Right lobe of liver (tissue), 6 donors: ENCODE results near the gene UBR7. TPM values are rescaled to one million over a fixed set of nuclear protein-coding genes. Genes with fewer than 3 reads are reported as not detected.

Experiments used
- ATAC-seq, 4 donors: fragments of 200-7000 bp; cut with Tn5 transposase; one replicate each; pipeline ENCODE4 v1.9.1; 2020; ENCODE audit warnings: mild to moderate bottlenecking in 4 of 4, moderate library complexity in 4 of 4
- DNase-seq, 3 donors: peaks; one replicate each; pipeline ENCODE4 v3.0.0-alpha.2; 2020
- H3K27ac ChIP-seq, 3 donors: fragments of 200-600 bp; one replicate each; pipeline ENCODE4 v1.8.0; 2022
- H3K27me3 ChIP-seq, 2 donors: fragments of 200-600 bp; one replicate each; pipeline ENCODE4 v1.8.0; 2022
- H3K36me3 ChIP-seq, 4 donors: fragments of 200-600 bp; sonication (generic) in 1 of 4; one replicate each; pipeline versions ENCODE4 v1.5.1 to v1.8.0; 2017 to 2022; ENCODE audit warnings: control low read depth in 1 of 4
- H3K4me1 ChIP-seq, 4 donors: fragments of 200-600 bp; sonication (generic) in 1 of 4; one replicate each; pipeline versions ENCODE4 v1.5.1 to v1.8.0; 2017 to 2022; ENCODE audit warnings: control low read depth in 1 of 4
- H3K4me3 ChIP-seq, 3 donors: fragments of 200-600 bp; one replicate each; pipeline ENCODE4 v1.8.0; 2022
- H3K9me3 ChIP-seq, 4 donors: fragments of 200-600 bp; sonication (generic) in 1 of 4; one replicate each; pipeline versions ENCODE4 v1.5.1 to v1.8.0; 2017 to 2022; ENCODE audit warnings: control low read depth in 1 of 4
- POLR2A ChIP-seq: fragments of 450-650 bp; IDR thresholded peaks from one replicate; pipeline ENCODE4 v1.6.1; 2017; ENCODE audit warnings: antibody characterized with exemption, mild to moderate bottlenecking
- WGBS: methylation state at CpG from one replicate; pipeline ENCODE4 v1.1.6; 2018; ENCODE audit warnings: low coverage, low lambda C conversion rate; ENCODE audit not compliant: insufficient coverage; ENCODE audit errors: missing lambda C conversion rate; 5-methylcytosine and 5-hydroxymethylcytosine counted together
- intact Hi-C, 2 donors: fragments of 100-400 bp; cut with DNase I; formaldehyde crosslinking; loops; one replicate each; pipeline versions ENCODE4 v1.11.2 to v1.14.1; 2022
- total RNA-seq, 6 experiments: library from RNA; depleted of rRNA in 2 of 6; stranded (reverse); fragments of >200 nt in 2 of 6; fragmentation: NEBNext Ultra II Directional in 3 of 6; extraction: Animal tissue kit (Norgen Biotek cat#: 25700) in 3 of 6; gene quantifications; one replicate each; pipeline versions ENCODE4 v1.1.0 to v1.2.4, GENCODE V29; 2016 to 2023
- TF ChIP-seq, protein P1 (sequence below), 4 donors: fragments of 200-600 bp in 3 of 4; fragments of 450-650 bp in 1 of 4; IDR thresholded peaks; one replicate each; pipeline versions ENCODE4 v1.5.1 to v1.8.0; 2016 to 2022; ENCODE audit warnings: antibody characterized with exemption in 4 of 4, mild to moderate bottlenecking in 2 of 4
- donor health status: DM: no; HTN: yes; CAD: no.
- donor health status: DM: no; HTN: no; CAD: no.
- donor health status: DM: no; HTN: no; CAD: no.
- donor health status: DM: no; HTN: yes; CAD: no.
- donor health status: DM: no; HTN: yes; CAD: no.

Gene UBR7
- total RNA-seq, 6 experiments from 2014 or later, result 7.1 to 16.6 (median 8.4) TPM

DNA sequence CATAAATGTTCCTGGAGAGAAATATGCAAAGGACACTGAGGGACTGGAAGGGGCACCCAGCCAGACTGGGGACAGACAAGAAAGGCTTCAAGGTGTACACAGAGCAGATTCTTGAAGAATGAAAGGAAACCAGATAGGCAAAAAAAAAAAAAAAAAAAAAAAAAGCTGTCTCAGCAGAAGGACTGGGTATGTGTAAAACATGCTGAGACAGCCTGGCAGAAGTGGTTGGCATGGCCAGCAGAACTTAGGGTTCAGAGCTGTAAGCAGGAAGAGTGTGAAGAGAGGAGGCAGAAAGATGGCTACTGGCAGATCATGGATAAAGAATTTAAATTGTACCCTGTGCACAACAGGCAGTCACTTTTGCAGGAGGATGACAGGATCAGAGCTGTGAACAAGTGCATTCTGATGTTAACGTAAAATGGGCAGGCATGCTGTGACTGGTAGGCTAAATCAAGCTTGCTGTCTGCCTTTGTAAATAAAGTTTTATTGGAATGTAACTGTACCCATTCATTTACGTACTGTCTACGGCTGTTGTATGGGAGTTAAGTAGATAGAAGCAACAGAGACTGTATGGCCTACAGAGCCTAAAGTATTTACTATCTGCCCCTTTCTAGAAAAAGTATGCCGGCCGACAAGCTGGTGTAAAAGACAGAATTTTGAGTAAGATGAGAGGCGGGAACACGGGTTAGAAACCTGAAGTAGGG, 42.2 kb downstream of the UBR7 start:
- H3K27me3 ChIP-seq, result no peaks in the 10 kb centered on the region
- intact Hi-C loops, result no loop called here
- TF ChIP-seq, protein P1, sequence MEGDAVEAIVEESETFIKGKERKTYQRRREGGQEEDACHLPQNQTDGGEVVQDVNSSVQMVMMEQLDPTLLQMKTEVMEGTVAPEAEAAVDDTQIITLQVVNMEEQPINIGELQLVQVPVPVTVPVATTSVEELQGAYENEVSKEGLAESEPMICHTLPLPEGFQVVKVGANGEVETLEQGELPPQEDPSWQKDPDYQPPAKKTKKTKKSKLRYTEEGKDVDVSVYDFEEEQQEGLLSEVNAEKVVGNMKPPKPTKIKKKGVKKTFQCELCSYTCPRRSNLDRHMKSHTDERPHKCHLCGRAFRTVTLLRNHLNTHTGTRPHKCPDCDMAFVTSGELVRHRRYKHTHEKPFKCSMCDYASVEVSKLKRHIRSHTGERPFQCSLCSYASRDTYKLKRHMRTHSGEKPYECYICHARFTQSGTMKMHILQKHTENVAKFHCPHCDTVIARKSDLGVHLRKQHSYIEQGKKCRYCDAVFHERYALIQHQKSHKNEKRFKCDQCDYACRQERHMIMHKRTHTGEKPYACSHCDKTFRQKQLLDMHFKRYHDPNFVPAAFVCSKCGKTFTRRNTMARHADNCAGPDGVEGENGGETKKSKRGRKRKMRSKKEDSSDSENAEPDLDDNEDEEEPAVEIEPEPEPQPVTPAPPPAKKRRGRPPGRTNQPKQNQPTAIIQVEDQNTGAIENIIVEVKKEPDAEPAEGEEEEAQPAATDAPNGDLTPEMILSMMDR (IDR thresholded peaks at IDR 0.05), result no peak
- TF ChIP-seq POLR2A, result no peak
- peaks cover 5 to 24% (median 16%) of the 10 kb centered on the region in 4 donors for H3K36me3 ChIP-seq
- 95% methylated on average over 7 of the region's 7 CpGs for WGBS
- H3K27ac ChIP-seq, result no peak overlapping the region
- DNase-seq, result no peak
- no peaks in the 10 kb centered on the region for H3K4me1 ChIP-seq
- H3K9me3 ChIP-seq, result no peaks in the 10 kb centered on the region
- no peak overlapping the region for H3K4me3 ChIP-seq
- ATAC-seq, result no peak

DNA sequence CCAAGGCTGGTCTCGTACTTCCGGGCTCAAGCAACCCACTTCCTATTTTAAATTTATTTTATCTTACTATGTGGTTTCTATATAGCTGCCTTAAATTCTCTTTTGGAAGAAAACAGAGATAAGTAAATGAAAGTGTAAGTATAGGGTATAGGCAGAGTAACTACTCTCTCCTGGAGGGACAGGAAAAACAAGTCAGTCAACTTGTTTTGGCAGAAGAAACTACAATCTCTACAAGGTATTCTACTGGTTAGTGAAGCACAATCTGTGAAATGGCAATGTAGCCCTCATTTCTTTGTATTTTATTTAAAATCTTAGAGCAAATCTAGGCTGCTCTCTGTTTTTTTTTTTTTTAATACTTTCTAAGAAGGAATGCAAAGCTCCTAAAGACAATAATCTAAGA, 55.4 kb downstream of the UBR7 start:
- Histone ChIP-seq H3K4me1 (no peaks in the 10 kb centered on the region), H3K27ac (no peak overlapping the region), H3K36me3 (peaks cover 0 to 7% (median 0%) of the 10 kb centered on the region in 4 donors), H3K4me3 (no peak overlapping the region), H3K27me3 (no peaks in the 10 kb centered on the region), H3K9me3 (no peaks in the 10 kb centered on the region)
- DNase-seq, result no peak
- WGBS, result 72% methylated on average over 2 of the region's 2 CpGs
- intact Hi-C loops, result no loop called here
- ATAC-seq, result no peak
- TF ChIP-seq, protein P1 (IDR thresholded peaks at IDR 0.05), result no peak
- TF ChIP-seq POLR2A, result no peak

DNA sequence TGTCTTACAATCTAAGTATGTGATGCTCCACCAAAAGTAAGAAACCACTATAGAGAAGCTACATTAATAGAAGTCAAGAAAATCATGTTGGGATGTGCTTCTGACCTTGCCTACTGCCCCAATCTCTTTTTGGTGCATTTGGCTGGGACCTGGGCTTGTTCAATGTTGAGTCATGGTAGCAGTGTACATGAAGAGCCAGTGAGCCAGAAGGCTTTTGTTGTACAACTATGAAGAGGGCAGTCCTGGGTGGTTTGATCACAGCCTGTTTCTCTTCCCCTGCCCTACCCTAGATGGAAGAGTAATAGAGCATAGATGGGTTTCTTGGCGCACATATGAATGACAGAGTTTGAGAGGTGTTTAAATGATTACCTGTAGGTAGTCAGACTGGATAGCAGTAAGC, 56.4 kb downstream of the UBR7 start:
- no peak for DNase-seq
- Histone ChIP-seq H3K4me1 (no peaks in the 10 kb centered on the region), H3K4me3 (no peak overlapping the region), H3K9me3 (no peaks in the 10 kb centered on the region), H3K27ac (no peak overlapping the region), H3K36me3 (peaks cover 0 to 7% (median 0%) of the 10 kb centered on the region in 4 donors), H3K27me3 (no peaks in the 10 kb centered on the region)
- 100% methylated on average over 1 of the region's 1 CpG for WGBS
- intact Hi-C loops, result no loop called here
- ATAC-seq, result no peak
- no peak for TF ChIP-seq POLR2A
- TF ChIP-seq, protein P1 (IDR thresholded peaks at IDR 0.05), result no peak

DNA sequence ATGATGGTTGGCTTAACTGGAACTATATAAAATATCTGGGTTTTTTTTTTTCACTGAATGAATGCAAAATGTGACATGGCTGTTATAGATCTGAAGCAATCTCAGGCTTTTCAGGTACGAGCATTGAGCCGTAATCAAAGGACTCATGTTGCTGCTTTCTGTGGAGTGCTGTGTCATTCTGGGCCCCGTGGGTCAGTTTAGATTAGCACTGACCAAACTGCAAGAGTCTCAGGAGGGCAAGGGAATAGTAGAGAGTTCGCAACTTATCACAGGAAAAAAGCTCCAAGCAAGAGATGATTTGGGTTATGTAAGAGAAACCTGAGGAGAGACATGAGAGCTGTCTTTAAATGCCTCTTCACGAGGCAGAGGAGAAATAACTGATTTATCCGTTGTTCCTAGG, 59.1 kb downstream of the UBR7 start:
- ATAC-seq, result no peak
- TF ChIP-seq, protein P1 (IDR thresholded peaks at IDR 0.05), result no peak
- TF ChIP-seq POLR2A, result no peak
- Histone ChIP-seq H3K4me3 (no peak overlapping the region), H3K36me3 (peaks cover 0 to 7% (median 0%) of the 10 kb centered on the region in 4 donors), H3K4me1 (no peaks in the 10 kb centered on the region), H3K27ac (no peak overlapping the region), H3K27me3 (no peaks in the 10 kb centered on the region), H3K9me3 (no peaks in the 10 kb centered on the region)
- intact Hi-C loops, result no loop called here
- 92% methylated on average over 6 of the region's 6 CpGs for WGBS
- DNase-seq, result no peak
